Mucosa of rectum (tissue), 2 donors: Measurements from ENCODE around the gene NLGN1.

Experiments used
- H3K27ac ChIP-seq, 2 donors: one replicate each; pipeline ENCODE4 v1.7.0; 2013; ENCODE audit warnings: inconsistent platforms in 2 of 2, low read depth in 2 of 2, low read length in 2 of 2
- H3K27me3 ChIP-seq, 2 donors: one replicate each; pipeline ENCODE4 v1.7.0; 2013; ENCODE audit warnings: low read length in 2 of 2; ENCODE audit not compliant: control insufficient read depth in 2 of 2, insufficient read depth in 2 of 2
- H3K36me3 ChIP-seq, 2 donors: one replicate each; pipeline ENCODE4 v1.7.0; 2013; ENCODE audit warnings: low read length in 2 of 2; ENCODE audit not compliant: control insufficient read depth in 2 of 2, insufficient read depth in 2 of 2
- H3K4me1 ChIP-seq, 2 donors: one replicate each; pipeline ENCODE4 v1.7.0; 2013; ENCODE audit warnings: low read length in 2 of 2, mild to moderate bottlenecking in 1 of 2; ENCODE audit not compliant: control insufficient read depth in 2 of 2, insufficient read depth in 2 of 2
- H3K4me3 ChIP-seq, 2 donors: one replicate each; pipeline ENCODE4 v1.7.0; 2013; ENCODE audit warnings: low read length in 2 of 2
- H3K9ac ChIP-seq, 2 donors: one replicate each; pipeline ENCODE4 v1.7.0; 2013; ENCODE audit warnings: low read length in 2 of 2, low read depth in 1 of 2, mild to moderate bottlenecking in 1 of 2
- H3K9me3 ChIP-seq, 2 donors: one replicate each; pipeline ENCODE4 v1.7.0; 2013; ENCODE audit warnings: low read length in 2 of 2; ENCODE audit not compliant: control insufficient read depth in 2 of 2
- donor health status: healthy.
- donor health status: Normal muscosa, but diverticular disease.

Gene NLGN1

GRCh38 chr3:173719585-173719984 is 322.0 kb downstream of the NLGN1 start:
- Histone ChIP-seq H3K4me3 (no peak overlapping the region), H3K4me1 (no peaks in the 10 kb centered on the region), H3K9ac (no peak overlapping the region), H3K9me3 (no peaks in the 10 kb centered on the region), H3K36me3 (no peaks in the 10 kb centered on the region), H3K27me3 (no peaks in the 10 kb centered on the region), H3K27ac (no peak overlapping the region)

GRCh38 chr3:173725507-173725906 is 328.0 kb downstream of the NLGN1 start:
- Histone ChIP-seq H3K9me3 (no peaks in the 10 kb centered on the region), H3K4me3 (no peak overlapping the region), H3K4me1 (no peaks in the 10 kb centered on the region), H3K27me3 (no peaks in the 10 kb centered on the region), H3K36me3 (no peaks in the 10 kb centered on the region), H3K9ac (no peak overlapping the region), H3K27ac (no peak overlapping the region)

- Histone ChIP-seq H3K27ac (no peak overlapping the region), H3K36me3 (no peaks in the 10 kb centered on the region), H3K9ac (no peak overlapping the region), H3K27me3 (no peaks in the 10 kb centered on the region), H3K9me3 (no peaks in the 10 kb centered on the region), H3K4me3 (no peak overlapping the region), H3K4me1 (no peaks in the 10 kb centered on the region)
These were observed 332.8 kb downstream of the NLGN1 start for GRCh38 chr3:173730391-173730790.

GRCh38 chr3:173732237-173732636 is 334.7 kb downstream of the NLGN1 start:
- Histone ChIP-seq H3K9me3 (no peaks in the 10 kb centered on the region), H3K27ac (no peak overlapping the region), H3K27me3 (no peaks in the 10 kb centered on the region), H3K36me3 (no peaks in the 10 kb centered on the region), H3K4me3 (no peak overlapping the region), H3K4me1 (no peaks in the 10 kb centered on the region), H3K9ac (no peak overlapping the region)

GRCh38 chr3:173733029-173733652 is 335.6 kb downstream of the NLGN1 start:
- Histone ChIP-seq H3K36me3 (no peaks in the 10 kb centered on the region), H3K4me1 (no peaks in the 10 kb centered on the region), H3K27ac (no peak overlapping the region), H3K27me3 (no peaks in the 10 kb centered on the region), H3K4me3 (no peak overlapping the region), H3K9ac (no peak overlapping the region), H3K9me3 (no peaks in the 10 kb centered on the region)

GRCh38 chr3:173734473-173734872 is 336.9 kb downstream of the NLGN1 start:
- Histone ChIP-seq H3K9ac (no peak overlapping the region), H3K27ac (no peak overlapping the region), H3K9me3 (no peaks in the 10 kb centered on the region), H3K4me3 (no peak overlapping the region), H3K4me1 (no peaks in the 10 kb centered on the region), H3K36me3 (no peaks in the 10 kb centered on the region), H3K27me3 (no peaks in the 10 kb centered on the region)

GRCh38 chr3:173734895-173735294 is 337.4 kb downstream of the NLGN1 start:
- no peaks in the 10 kb centered on the region for H3K36me3 ChIP-seq
- no peak overlapping the region for H3K27ac ChIP-seq
- no peak overlapping the region for H3K9ac ChIP-seq
- H3K9me3 ChIP-seq = no peaks in the 10 kb centered on the region
- H3K27me3 ChIP-seq = no peaks in the 10 kb centered on the region
- H3K4me3 ChIP-seq = no peak overlapping the region
- no peaks in the 10 kb centered on the region for H3K4me1 ChIP-seq

GRCh38 chr3:173735841-173736240 is 338.3 kb downstream of the NLGN1 start:
- Histone ChIP-seq H3K36me3 (no peaks in the 10 kb centered on the region), H3K4me1 (no peaks in the 10 kb centered on the region), H3K27me3 (no peaks in the 10 kb centered on the region), H3K27ac (no peak overlapping the region), H3K4me3 (no peak overlapping the region), H3K9me3 (no peaks in the 10 kb centered on the region), H3K9ac (no peak overlapping the region)

- Histone ChIP-seq H3K4me3 (no peak overlapping the region), H3K36me3 (no peaks in the 10 kb centered on the region), H3K9me3 (no peaks in the 10 kb centered on the region), H3K27ac (no peak overlapping the region), H3K9ac (no peak overlapping the region), H3K27me3 (no peaks in the 10 kb centered on the region), H3K4me1 (no peaks in the 10 kb centered on the region)
These were observed 339.7 kb downstream of the NLGN1 start for GRCh38 chr3:173737167-173737808.

GRCh38 chr3:173739726-173740125 is 342.2 kb downstream of the NLGN1 start:
- Histone ChIP-seq H3K9me3 (no peaks in the 10 kb centered on the region), H3K4me3 (no peak overlapping the region), H3K4me1 (no peaks in the 10 kb centered on the region), H3K27me3 (no peaks in the 10 kb centered on the region), H3K27ac (no peak overlapping the region), H3K9ac (no peak overlapping the region), H3K36me3 (no peaks in the 10 kb centered on the region)
